ENCODE measurements around the gene DPEP1. TPM values are rescaled to one million over a fixed set of nuclear protein-coding genes. Genes with fewer than 3 reads are reported as not detected.
A peak's percentile ranks its signal among the peaks of the same experiment; 100 is the strongest.
"Not testable (repeated sequence)": the region's sequence is repeated elsewhere in the genome, so short reads cannot be mapped to it uniquely, and the experiment has no call there.

The DPEP1 gene
- total RNA-seq, 1 donor from 2014 or later: 0.24 TPM

DNA sequence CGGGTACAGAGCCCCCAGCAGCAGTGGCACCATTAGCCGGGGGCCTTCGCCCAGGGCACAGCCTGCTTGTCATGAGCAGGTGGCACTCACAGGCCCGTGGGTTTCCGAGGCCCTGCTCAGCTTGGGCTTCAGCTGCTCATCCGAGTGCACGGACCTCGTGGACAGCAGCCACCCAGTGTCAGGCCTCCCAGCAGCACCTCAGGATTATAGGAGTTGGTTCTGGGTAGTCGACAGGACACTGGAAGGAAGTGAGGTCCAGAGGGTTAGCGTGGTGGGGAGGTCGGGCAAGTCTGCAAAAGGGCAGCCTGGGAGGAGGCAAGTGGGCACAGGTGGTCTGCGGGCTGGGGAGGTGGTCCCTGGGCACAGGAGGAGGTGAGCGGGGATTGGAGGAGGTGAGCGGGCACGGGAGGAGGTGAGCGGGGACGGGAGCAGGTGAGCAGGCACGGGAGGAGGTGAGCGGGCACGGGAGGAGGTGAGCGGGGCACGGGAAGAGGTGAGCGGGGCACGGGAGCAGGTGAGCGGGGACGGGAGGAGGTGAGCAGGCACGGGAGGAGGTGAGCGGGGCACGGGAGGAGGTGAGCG, 43.0 kb upstream of the DPEP1 start:
- Histone ChIP-seq H3K4me3 (no peak overlapping the region), H3K27me3 (peaks cover 21% of the 10 kb centered on the region), H3F3A (ENCODE audit: low read depth) (peaks cover 23% of the 10 kb centered on the region), H2AFZ (replicated peaks) (no peak overlapping the region), H3K27ac (no peak overlapping the region), H3K9me3 (ENCODE audit: low read depth) (no peaks in the 10 kb centered on the region), H3K4me2 (no peak overlapping the region), H3K36me3 (no peaks in the 10 kb centered on the region), H3K79me2 (ENCODE audit: low read depth) (no peaks in the 10 kb centered on the region), H3K9ac (no peak overlapping the region), H4K20me1 (ENCODE audit: low read depth) (peaks cover 14% of the 10 kb centered on the region), H3K4me1 (peaks cover 14% of the 10 kb centered on the region)
- H3K36me3 Mint-ChIP-seq: no peaks in the 10 kb centered on the region
- H3K4me3 Mint-ChIP-seq: no peak overlapping the region
- H3K4me1 Mint-ChIP-seq: peaks cover 13% of the 10 kb centered on the region
- no peaks in the 10 kb centered on the region for H3K9me3 Mint-ChIP-seq
- TF ChIP-seq EZH2 (IDR thresholded peaks at IDR 0.05) (no peak), EZH2phosphoT487 (IDR thresholded peaks at IDR 0.05) (no peak)
- TF ChIP-seq, protein P1, sequence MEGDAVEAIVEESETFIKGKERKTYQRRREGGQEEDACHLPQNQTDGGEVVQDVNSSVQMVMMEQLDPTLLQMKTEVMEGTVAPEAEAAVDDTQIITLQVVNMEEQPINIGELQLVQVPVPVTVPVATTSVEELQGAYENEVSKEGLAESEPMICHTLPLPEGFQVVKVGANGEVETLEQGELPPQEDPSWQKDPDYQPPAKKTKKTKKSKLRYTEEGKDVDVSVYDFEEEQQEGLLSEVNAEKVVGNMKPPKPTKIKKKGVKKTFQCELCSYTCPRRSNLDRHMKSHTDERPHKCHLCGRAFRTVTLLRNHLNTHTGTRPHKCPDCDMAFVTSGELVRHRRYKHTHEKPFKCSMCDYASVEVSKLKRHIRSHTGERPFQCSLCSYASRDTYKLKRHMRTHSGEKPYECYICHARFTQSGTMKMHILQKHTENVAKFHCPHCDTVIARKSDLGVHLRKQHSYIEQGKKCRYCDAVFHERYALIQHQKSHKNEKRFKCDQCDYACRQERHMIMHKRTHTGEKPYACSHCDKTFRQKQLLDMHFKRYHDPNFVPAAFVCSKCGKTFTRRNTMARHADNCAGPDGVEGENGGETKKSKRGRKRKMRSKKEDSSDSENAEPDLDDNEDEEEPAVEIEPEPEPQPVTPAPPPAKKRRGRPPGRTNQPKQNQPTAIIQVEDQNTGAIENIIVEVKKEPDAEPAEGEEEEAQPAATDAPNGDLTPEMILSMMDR (IDR thresholded peaks at IDR 0.05): no peak
- H3K27ac Mint-ChIP-seq: no peak overlapping the region
- H3K27me3 Mint-ChIP-seq (ENCODE audit: insufficient read depth, low read depth): peaks cover 24% of the 10 kb centered on the region
- no peak for DNase-seq (ENCODE audit: low spot score)

DNA sequence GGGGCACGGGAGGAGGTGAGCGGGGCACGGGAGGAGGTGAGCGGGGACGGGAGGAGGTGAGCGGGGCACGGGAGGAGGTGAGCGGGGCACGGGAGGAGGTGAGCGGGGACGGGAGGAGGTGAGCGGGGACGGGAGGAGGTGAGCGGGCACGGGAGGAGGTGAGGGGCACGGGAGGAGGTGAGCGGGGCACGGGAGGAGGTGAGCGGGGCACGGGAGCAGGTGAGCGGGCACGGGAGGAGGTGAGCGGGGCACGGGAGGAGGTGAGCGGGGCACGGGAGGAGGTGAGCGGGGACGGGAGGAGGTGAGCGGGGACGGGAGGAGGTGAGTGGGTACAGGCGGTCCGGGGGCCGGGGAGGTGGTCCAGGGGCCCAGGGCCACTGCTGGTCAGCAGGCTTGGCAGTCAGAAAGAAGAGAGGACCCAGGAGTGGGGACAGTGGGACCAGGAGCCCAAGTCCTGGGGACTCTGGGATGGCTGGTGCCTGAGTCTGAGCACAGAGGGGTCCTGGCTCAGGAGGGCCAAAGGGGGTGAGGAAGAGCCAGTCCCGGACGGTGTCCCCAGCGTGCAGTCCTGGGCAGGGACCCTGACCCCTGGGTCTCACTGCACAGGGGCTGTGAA, 42.4 kb upstream of the DPEP1 start:
- peaks cover 24% of the 10 kb centered on the region for H3K27me3 Mint-ChIP-seq (ENCODE audit: insufficient read depth, low read depth)
- H3K4me3 Mint-ChIP-seq; H3K4me1 ChIP-seq; H3K4me3 ChIP-seq; H4K20me1 ChIP-seq (ENCODE audit: low read depth); H3K27ac Mint-ChIP-seq; H2AFZ ChIP-seq (replicated peaks); H3K9me3 Mint-ChIP-seq; H3K27ac ChIP-seq; H3K9ac ChIP-seq; H3K36me3 Mint-ChIP-seq; H3K79me2 ChIP-seq (ENCODE audit: low read depth); H3K36me3 ChIP-seq; H3K4me2 ChIP-seq; H3K9me3 ChIP-seq (ENCODE audit: low read depth); DNase-seq (ENCODE audit: low spot score): not testable (repeated sequence)
- H3K4me1 Mint-ChIP-seq: peaks cover 10% of the 10 kb centered on the region
- Histone ChIP-seq H3F3A (ENCODE audit: low read depth) (peaks cover 16% of the 10 kb centered on the region), H3K27me3 (peaks cover 28% of the 10 kb centered on the region)

DNA sequence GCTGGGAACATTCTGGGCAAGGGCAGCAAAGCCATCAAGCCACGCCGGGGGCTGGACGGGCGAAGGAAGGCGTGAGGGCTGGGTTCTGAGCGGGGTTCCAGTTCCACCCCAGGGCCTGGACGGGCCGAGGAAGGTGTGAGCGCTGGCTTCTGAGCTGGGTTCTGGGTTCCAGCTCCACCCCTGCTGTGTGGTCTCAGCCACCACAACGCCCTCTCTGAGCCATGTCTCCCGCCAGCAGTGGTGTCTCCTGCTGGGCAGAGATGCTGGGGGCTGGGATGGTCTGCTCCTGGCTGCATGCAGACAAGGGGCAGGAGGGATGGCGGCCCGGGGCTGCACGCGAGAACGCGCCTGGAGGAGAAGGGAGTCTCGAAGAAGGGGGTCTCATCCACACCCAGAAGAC, 41.8 kb upstream of the DPEP1 start:
- TF ChIP-seq EZH2 (IDR thresholded peaks at IDR 0.05) (no peak), EZH2phosphoT487 (IDR thresholded peaks at IDR 0.05) (no peak)
- TF ChIP-seq, protein P1 (IDR thresholded peaks at IDR 0.05): no peak
- Histone ChIP-seq H3K9me3 (ENCODE audit: low read depth) (no peaks in the 10 kb centered on the region), H3K9ac (no peak overlapping the region), H2AFZ (replicated peaks) (no peak overlapping the region), H3K36me3 (no peaks in the 10 kb centered on the region), H4K20me1 (ENCODE audit: low read depth) (peaks cover 2% of the 10 kb centered on the region), H3F3A (ENCODE audit: low read depth) (peaks cover 11% of the 10 kb centered on the region), H3K4me3 (no peak overlapping the region), H3K4me2 (no peak overlapping the region), H3K4me1 (peaks cover 4% of the 10 kb centered on the region), H3K27ac (no peak overlapping the region), H3K79me2 (ENCODE audit: low read depth) (no peaks in the 10 kb centered on the region), H3K27me3 (peaks cover 33% of the 10 kb centered on the region)
- Mint-ChIP-seq H3K9me3 (no peaks in the 10 kb centered on the region), H3K36me3 (no peaks in the 10 kb centered on the region), H3K4me3 (no peak overlapping the region), H3K4me1 (peaks cover 7% of the 10 kb centered on the region), H3K27ac (no peak overlapping the region), H3K27me3 (ENCODE audit: insufficient read depth, low read depth) (peaks cover 24% of the 10 kb centered on the region)
- DNase-seq (ENCODE audit: low spot score): no peak

DNA sequence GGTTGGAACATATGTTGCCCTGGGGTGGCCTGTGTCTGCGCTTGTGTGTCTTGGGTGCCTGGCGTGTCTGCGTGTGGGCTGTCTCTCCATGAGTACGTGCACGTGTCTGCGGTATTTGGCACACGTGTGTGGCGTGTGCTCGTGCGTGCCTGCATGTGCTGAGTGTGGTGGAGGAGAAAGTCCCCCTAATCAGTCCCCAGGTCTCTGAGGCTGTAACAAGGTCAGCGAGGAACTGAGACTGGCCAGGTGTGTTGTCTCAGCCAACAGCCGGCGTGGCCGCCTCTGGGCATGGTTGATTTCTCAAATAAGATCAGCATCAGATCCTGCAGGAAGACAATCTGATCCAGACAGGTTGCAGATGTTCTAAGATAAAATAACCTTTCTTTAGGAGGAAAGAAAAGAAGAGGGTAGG, 41.4 kb upstream of the DPEP1 start:
- H2AFZ ChIP-seq (replicated peaks): no peak overlapping the region
- TF ChIP-seq, protein P1 (IDR thresholded peaks at IDR 0.05): no peak
- TF ChIP-seq EZH2 (IDR thresholded peaks at IDR 0.05) (no peak), EZH2phosphoT487 (IDR thresholded peaks at IDR 0.05) (no peak)
- Mint-ChIP-seq H3K4me3 (no peak overlapping the region), H3K36me3 (no peaks in the 10 kb centered on the region), H3K27ac (peak overlapping the region; percentile 92), H3K4me1 (peaks cover 7% of the 10 kb centered on the region), H3K27me3 (ENCODE audit: insufficient read depth, low read depth) (peaks cover 25% of the 10 kb centered on the region), H3K9me3 (no peaks in the 10 kb centered on the region)
- no peaks in the 10 kb centered on the region for H4K20me1 ChIP-seq (ENCODE audit: low read depth)
- no peak overlapping the region for H3K4me3 ChIP-seq
- peaks cover 4% of the 10 kb centered on the region for H3K4me1 ChIP-seq
- H3K9me3 ChIP-seq (ENCODE audit: low read depth): no peaks in the 10 kb centered on the region
- H3K36me3 ChIP-seq: no peaks in the 10 kb centered on the region
- H3F3A ChIP-seq (ENCODE audit: low read depth): peaks cover 8% of the 10 kb centered on the region
- no peaks in the 10 kb centered on the region for H3K79me2 ChIP-seq (ENCODE audit: low read depth)
- no peak for DNase-seq (ENCODE audit: low spot score)
- H3K4me2 ChIP-seq: no peak overlapping the region
- H3K9ac ChIP-seq: no peak overlapping the region
- no peak overlapping the region for H3K27ac ChIP-seq
- peaks cover 38% of the 10 kb centered on the region for H3K27me3 ChIP-seq
